WTC11 (cell line): ENCODE measurements around the gene BRSK2. TPM values are rescaled to one million over a fixed set of nuclear protein-coding genes. Genes with fewer than 3 reads are reported as not detected.

Source experiments
- ATAC-seq: fragments of 200-7000 bp; cut with Tn5 transposase; 2 replicates; pipeline ENCODE4 v1.10.0; 2021; ENCODE audit warnings: mild to moderate bottlenecking, moderate library complexity
- CTCF ChIA-PET: fragments of 300-600 bp; sonication (Branson Sonifier 250); formaldehyde crosslinking; loops from one replicate; lab custom pipeline; 2021; ENCODE audit warnings: antibody characterized with exemption; lab: Charles Lee
- POLR2A ChIA-PET: fragments of 350-600 bp; sonication (Branson Sonifier 250); formaldehyde crosslinking; loops from one replicate; lab custom pipeline; 2021; ENCODE audit warnings: antibody characterized with exemption; lab: Charles Lee
- DNase-seq: peaks from one replicate; pipeline ENCODE4 v3.0.0; 2021; ENCODE audit warnings: low spot score
- H3K27ac Mint-ChIP-seq: 2 replicates; pipeline ENCODE4 v1.8.0; 2021; ENCODE audit warnings: mixed read lengths
- H3K27me3 Mint-ChIP-seq: 2 replicates; pipeline ENCODE4 v1.8.0; 2021; ENCODE audit warnings: low read depth, mild to moderate bottlenecking, moderate library complexity, mixed read lengths
- H3K36me3 Mint-ChIP-seq: 2 replicates; pipeline ENCODE4 v1.8.0; 2021; ENCODE audit warnings: mixed read lengths
- H3K4me1 Mint-ChIP-seq: 2 replicates; pipeline ENCODE4 v1.8.0; 2022; ENCODE audit warnings: mixed read lengths
- H3K4me3 Mint-ChIP-seq: 2 replicates; pipeline ENCODE4 v1.8.0; 2021; ENCODE audit warnings: mild to moderate bottlenecking, moderate library complexity, mixed read lengths
- H3K9me3 Mint-ChIP-seq: 2 replicates; pipeline ENCODE4 v1.8.0; 2021; ENCODE audit warnings: mixed read lengths
- AFF4 ChIP-seq: sonication (generic); formaldehyde crosslinking; IDR thresholded peaks from 2 replicates; pipeline ENCODE4 v1.8.1; 2023; ENCODE audit warnings: mild to moderate bottlenecking, missing genetic modification reagents, borderline replicate concordance
- CBFB ChIP-seq: sonication (generic); formaldehyde crosslinking; IDR thresholded peaks from 2 replicates; pipeline ENCODE4 v1.8.1; 2022; ENCODE audit warnings: mild to moderate bottlenecking, low read depth, missing genetic modification reagents
- CDX4 ChIP-seq: fragments of 250-450 bp; sonication (Bioruptor Pico); IDR thresholded peaks from 2 replicates; pipeline ENCODE4 v1.9.0; 2021; ENCODE audit warnings: moderate library complexity, mild to moderate bottlenecking, inconsistent platforms, borderline replicate concordance
- CREB1 ChIP-seq: sonication (generic); formaldehyde crosslinking; IDR thresholded peaks from 2 replicates; pipeline ENCODE4 v1.8.0; 2023; ENCODE audit warnings: mild to moderate bottlenecking, missing genetic modification reagents
- E2F1 ChIP-seq: sonication (generic); formaldehyde crosslinking; IDR thresholded peaks from 2 replicates; pipeline ENCODE4 v1.8.0; 2022; ENCODE audit warnings: mild to moderate bottlenecking, missing genetic modification reagents
- FOXK1 ChIP-seq: sonication (generic); formaldehyde crosslinking; IDR thresholded peaks from 2 replicates; pipeline ENCODE4 v1.8.0; 2022; ENCODE audit warnings: mild to moderate bottlenecking, moderate library complexity, missing genetic modification reagents
- GABPB1 ChIP-seq: sonication (generic); formaldehyde crosslinking; IDR thresholded peaks from 2 replicates; pipeline ENCODE4 v1.8.1; 2023; ENCODE audit warnings: mild to moderate bottlenecking, missing genetic modification reagents
- JAZF1 ChIP-seq: fragments of 250-450 bp; sonication (Bioruptor Pico); IDR thresholded peaks from 2 replicates; pipeline ENCODE4 v1.9.0; 2021; ENCODE audit warnings: moderate library complexity, mild to moderate bottlenecking, inconsistent platforms
- KAT7 ChIP-seq: sonication (generic); formaldehyde crosslinking; IDR thresholded peaks from 2 replicates; pipeline ENCODE4 v1.8.1; 2023; ENCODE audit warnings: missing genetic modification reagents, mild to moderate bottlenecking, borderline replicate concordance
- NFATC4 ChIP-seq: fragments of 250-450 bp; sonication (Bioruptor Pico); IDR thresholded peaks from 2 replicates; pipeline ENCODE4 v1.9.0; 2021; ENCODE audit warnings: mild to moderate bottlenecking
- NR3C1 ChIP-seq: sonication (generic); formaldehyde crosslinking; conservative IDR thresholded peaks from 2 replicates; pipeline ENCODE4 v1.8.1; 2023; ENCODE audit warnings: low read depth, mild to moderate bottlenecking, missing genetic modification reagents
- OVOL2 ChIP-seq: fragments of 250-450 bp; sonication (Bioruptor Pico); IDR thresholded peaks from 2 replicates; pipeline ENCODE4 v1.9.0; 2021; ENCODE audit warnings: mild to moderate bottlenecking, borderline replicate concordance
- PRRX2 ChIP-seq: fragments of 250-450 bp; sonication (Bioruptor Pico); IDR thresholded peaks from 2 replicates; pipeline ENCODE4 v1.8.0; 2021; ENCODE audit warnings: mild to moderate bottlenecking
- SMAD3 ChIP-seq: sonication (generic); formaldehyde crosslinking; IDR thresholded peaks from 2 replicates; pipeline ENCODE4 v1.8.0; 2022; ENCODE audit warnings: missing genetic modification reagents, mild to moderate bottlenecking, borderline replicate concordance
- ZBTB21 ChIP-seq: sonication (generic); formaldehyde crosslinking; IDR thresholded peaks from 2 replicates; pipeline ENCODE4 v1.8.1; 2023; ENCODE audit warnings: mild to moderate bottlenecking, missing genetic modification reagents, borderline replicate concordance
- ZMAT4 ChIP-seq: fragments of 250-450 bp; sonication (Bioruptor Pico); IDR thresholded peaks from 2 replicates; pipeline ENCODE4 v1.9.0; 2021; ENCODE audit warnings: mild to moderate bottlenecking
- ZNF219 ChIP-seq: sonication (generic); formaldehyde crosslinking; IDR thresholded peaks from 2 replicates; pipeline ENCODE4 v1.8.0; 2023; ENCODE audit warnings: missing genetic modification reagents, mild to moderate bottlenecking, borderline replicate concordance
- ZNF232 ChIP-seq: sonication (generic); formaldehyde crosslinking; IDR thresholded peaks from 2 replicates; pipeline ENCODE4 v1.8.0; 2022; ENCODE audit warnings: mild to moderate bottlenecking, missing genetic modification reagents
- ZNF423 ChIP-seq: fragments of 250-450 bp; sonication (Bioruptor Pico); IDR thresholded peaks from 2 replicates; pipeline ENCODE4 v2.1.2; 2022; ENCODE audit warnings: mild to moderate bottlenecking, moderate library complexity
- ZNF425 ChIP-seq: fragments of 250-450 bp; sonication (Bioruptor Pico); conservative IDR thresholded peaks from 2 replicates; pipeline ENCODE4 v1.9.0; 2021; ENCODE audit warnings: mild to moderate bottlenecking
- total RNA-seq: library from RNA; stranded (reverse); gene quantifications from 3 replicates; pipeline ENCODE4 v1.2.3, GENCODE V29; 2021
- TF ChIP-seq, protein P1 (sequence below): sonication (generic); formaldehyde crosslinking; IDR thresholded peaks from 2 replicates; pipeline ENCODE4 v1.8.0; 2023; ENCODE audit warnings: missing genetic modification reagents, mild to moderate bottlenecking, borderline replicate concordance

BRSK2 gene
- total RNA-seq, 1 experiment from 2014 or later = 34.5 TPM

DNA sequence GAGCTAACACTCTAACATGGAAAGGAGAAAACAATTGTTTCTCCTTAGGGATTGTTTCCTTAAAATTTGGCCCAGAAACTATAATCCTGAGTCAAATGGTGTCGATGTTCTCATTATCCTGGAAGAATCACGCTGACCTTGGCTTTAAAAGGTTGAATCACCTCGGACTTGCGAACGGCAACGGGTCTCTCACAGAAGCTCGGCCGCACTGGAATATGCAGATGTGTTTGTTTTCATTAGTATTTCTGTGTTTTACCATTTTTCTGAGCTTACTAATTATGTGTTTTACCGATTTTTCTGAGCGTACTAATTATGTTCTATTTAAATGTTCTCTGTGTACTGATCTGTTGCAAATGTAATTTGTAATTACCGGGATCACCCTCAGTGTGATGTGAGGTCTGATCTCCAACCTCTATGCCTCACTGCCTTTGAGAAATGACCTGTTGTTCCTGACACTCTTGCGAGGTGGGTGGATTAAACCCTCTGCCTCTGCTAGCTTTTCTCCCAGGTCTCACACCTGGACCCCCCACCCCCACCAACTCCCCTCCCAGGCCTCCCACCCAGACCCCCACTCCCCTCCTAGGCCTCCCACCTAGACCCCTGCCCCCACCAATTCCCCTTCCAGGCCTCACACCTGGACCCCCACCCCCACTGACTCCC lies 38.3 kb upstream of the BRSK2 start:
- TF ChIP-seq FOXK1 (CRISPR knock-in tag) = no peak
- no peak for TF ChIP-seq SMAD3 (CRISPR knock-in tag)
- TF ChIP-seq OVOL2 (CRISPR knock-in tag) = no peak
- no peak for TF ChIP-seq E2F1 (CRISPR knock-in tag)
- TF ChIP-seq ZNF219 (CRISPR knock-in tag) = no peak
- TF ChIP-seq JAZF1 (CRISPR knock-in tag) = no peak
- TF ChIP-seq ZNF423 (CRISPR knock-in tag) = no peak
- TF ChIP-seq CDX4 = no peak
- no peak for TF ChIP-seq GABPB1 (CRISPR knock-in tag)
- no peak for TF ChIP-seq ZNF425
- no peak for TF ChIP-seq NR3C1 (CRISPR knock-in tag)
- no peak for TF ChIP-seq NFATC4
- H3K36me3 Mint-ChIP-seq = no peaks in the 10 kb centered on the region
- CTCF ChIA-PET = interaction anchor here (1.0 kb wide), 1 partner anchor 195 kb away, joined by 3 read pairs; no protein-coding TSS in a partner anchor

DNA sequence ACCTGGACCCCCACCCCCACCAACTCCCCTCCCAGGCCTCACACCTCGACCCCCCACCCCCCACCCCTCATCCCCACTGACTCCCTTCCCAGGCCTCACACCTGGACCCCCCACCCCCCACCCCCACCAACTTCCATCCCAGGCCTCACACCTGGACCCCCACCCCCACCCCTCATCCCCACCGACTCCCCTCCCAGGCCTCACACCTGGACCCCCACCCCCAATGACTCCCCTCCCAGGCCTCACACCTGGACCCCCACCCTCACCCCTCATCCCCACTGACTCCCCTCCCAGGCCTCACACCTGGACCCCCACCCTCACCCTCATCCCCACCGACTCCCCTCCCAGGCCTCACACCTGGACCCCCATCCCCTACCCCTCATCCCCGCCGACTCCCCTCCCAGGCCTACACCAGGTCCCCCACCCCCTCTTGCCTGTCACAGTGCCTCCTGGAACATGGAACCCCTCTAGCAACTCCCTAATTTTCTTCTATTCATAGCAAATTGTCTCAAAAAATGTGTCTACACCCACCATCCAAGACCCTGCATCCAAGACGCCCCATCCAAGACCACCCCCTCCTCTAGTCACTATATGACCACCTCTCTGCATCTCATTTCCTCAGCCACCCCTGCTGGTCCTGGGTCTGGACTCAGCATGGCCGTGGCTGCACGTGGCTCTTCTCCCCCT lies 36.9 kb upstream of the BRSK2 start:
- DNase-seq (no peak), ATAC-seq (no peak)
- no peaks in the 10 kb centered on the region for H3K36me3 Mint-ChIP-seq
- H3K4me1 Mint-ChIP-seq = peaks cover 7% of the 10 kb centered on the region
- POLR2A ChIA-PET = no interaction called here
- H3K9me3 Mint-ChIP-seq = no peaks in the 10 kb centered on the region
- no peak overlapping the region for H3K4me3 Mint-ChIP-seq
- no peak overlapping the region for H3K27ac Mint-ChIP-seq
- peaks cover 11% of the 10 kb centered on the region for H3K27me3 Mint-ChIP-seq
- CTCF ChIA-PET = no interaction called here
- TF ChIP-seq, protein P1, sequence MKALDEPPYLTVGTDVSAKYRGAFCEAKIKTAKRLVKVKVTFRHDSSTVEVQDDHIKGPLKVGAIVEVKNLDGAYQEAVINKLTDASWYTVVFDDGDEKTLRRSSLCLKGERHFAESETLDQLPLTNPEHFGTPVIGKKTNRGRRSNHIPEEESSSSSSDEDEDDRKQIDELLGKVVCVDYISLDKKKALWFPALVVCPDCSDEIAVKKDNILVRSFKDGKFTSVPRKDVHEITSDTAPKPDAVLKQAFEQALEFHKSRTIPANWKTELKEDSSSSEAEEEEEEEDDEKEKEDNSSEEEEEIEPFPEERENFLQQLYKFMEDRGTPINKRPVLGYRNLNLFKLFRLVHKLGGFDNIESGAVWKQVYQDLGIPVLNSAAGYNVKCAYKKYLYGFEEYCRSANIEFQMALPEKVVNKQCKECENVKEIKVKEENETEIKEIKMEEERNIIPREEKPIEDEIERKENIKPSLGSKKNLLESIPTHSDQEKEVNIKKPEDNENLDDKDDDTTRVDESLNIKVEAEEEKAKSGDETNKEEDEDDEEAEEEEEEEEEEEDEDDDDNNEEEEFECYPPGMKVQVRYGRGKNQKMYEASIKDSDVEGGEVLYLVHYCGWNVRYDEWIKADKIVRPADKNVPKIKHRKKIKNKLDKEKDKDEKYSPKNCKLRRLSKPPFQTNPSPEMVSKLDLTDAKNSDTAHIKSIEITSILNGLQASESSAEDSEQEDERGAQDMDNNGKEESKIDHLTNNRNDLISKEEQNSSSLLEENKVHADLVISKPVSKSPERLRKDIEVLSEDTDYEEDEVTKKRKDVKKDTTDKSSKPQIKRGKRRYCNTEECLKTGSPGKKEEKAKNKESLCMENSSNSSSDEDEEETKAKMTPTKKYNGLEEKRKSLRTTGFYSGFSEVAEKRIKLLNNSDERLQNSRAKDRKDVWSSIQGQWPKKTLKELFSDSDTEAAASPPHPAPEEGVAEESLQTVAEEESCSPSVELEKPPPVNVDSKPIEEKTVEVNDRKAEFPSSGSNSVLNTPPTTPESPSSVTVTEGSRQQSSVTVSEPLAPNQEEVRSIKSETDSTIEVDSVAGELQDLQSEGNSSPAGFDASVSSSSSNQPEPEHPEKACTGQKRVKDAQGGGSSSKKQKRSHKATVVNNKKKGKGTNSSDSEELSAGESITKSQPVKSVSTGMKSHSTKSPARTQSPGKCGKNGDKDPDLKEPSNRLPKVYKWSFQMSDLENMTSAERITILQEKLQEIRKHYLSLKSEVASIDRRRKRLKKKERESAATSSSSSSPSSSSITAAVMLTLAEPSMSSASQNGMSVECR = no peak
- TF ChIP-seq ZMAT4 (CRISPR knock-in tag) (no peak), KAT7 (no peak), CREB1 (CRISPR knock-in tag) (no peak), PRRX2 (CRISPR knock-in tag) (no peak), CDX4 (no peak), AFF4 (CRISPR knock-in tag) (no peak), ZBTB21 (CRISPR knock-in tag) (no peak), ZNF232 (CRISPR knock-in tag) (no peak), CBFB (CRISPR knock-in tag) (no peak)

More for the DNA sequence above, 38.3 kb upstream of the BRSK2 start:
- Mint-ChIP-seq H3K9me3 (no peaks in the 10 kb centered on the region), H3K4me3 (no peak overlapping the region), H3K27ac (peak overlapping the region; percentile 95), H3K4me1 (peaks cover 7% of the 10 kb centered on the region), H3K27me3 (peaks cover 4% of the 10 kb centered on the region)
- peak; percentile 53 for ATAC-seq
- POLR2A ChIA-PET = interaction anchor here (1.3 kb wide), 1 partner anchor 88 kb away, joined by 6 read pairs; no protein-coding TSS in a partner anchor
- no peak for DNase-seq
